ENCODE results near the gene KCTD3.

DNA sequence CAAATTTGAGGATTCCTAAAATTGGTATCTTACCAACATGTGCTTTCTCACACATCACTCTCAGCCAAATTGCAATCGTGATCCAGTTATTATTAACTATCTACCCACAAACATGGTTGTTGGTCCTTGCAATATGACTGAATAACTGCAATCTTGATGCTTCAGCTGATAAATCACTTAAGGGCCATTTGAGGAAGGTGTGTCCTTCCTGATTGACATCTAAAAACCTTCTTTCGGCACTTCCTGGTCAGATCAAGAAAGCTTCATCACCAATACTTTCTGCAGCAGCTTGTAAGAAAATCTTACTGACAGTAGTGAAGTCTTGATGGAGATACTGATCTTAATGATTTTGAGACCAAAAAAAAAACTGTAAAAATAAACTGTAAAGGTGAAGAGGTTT lies 48.5 kb upstream of the KCTD3 start:
- TF ChIP-seq, protein P1, sequence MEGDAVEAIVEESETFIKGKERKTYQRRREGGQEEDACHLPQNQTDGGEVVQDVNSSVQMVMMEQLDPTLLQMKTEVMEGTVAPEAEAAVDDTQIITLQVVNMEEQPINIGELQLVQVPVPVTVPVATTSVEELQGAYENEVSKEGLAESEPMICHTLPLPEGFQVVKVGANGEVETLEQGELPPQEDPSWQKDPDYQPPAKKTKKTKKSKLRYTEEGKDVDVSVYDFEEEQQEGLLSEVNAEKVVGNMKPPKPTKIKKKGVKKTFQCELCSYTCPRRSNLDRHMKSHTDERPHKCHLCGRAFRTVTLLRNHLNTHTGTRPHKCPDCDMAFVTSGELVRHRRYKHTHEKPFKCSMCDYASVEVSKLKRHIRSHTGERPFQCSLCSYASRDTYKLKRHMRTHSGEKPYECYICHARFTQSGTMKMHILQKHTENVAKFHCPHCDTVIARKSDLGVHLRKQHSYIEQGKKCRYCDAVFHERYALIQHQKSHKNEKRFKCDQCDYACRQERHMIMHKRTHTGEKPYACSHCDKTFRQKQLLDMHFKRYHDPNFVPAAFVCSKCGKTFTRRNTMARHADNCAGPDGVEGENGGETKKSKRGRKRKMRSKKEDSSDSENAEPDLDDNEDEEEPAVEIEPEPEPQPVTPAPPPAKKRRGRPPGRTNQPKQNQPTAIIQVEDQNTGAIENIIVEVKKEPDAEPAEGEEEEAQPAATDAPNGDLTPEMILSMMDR (IDR thresholded peaks at IDR 0.05), result no peak
- TF ChIP-seq POLR2A (IDR thresholded peaks at IDR 0.05) (no peak), EP300 (IDR thresholded peaks at IDR 0.05) (no peak), POLR2AphosphoS5 (IDR thresholded peaks at IDR 0.05) (no peak)
